H1 (cell line): ENCODE results near the gene IL6R. TPM values are rescaled to one million over a fixed set of nuclear protein-coding genes. Genes with fewer than 3 reads are reported as not detected.

Experiments
- TAF7 ChIP-seq: optimal IDR thresholded peaks from 2 replicates; pipeline ENCODE3; 2011; ENCODE audit warnings: low read depth, mild to moderate bottlenecking, inconsistent platforms, low read length, moderate library complexity, borderline replicate concordance
- polyA plus RNA-seq, 7 experiments: library from polyadenylated mRNA; depleted of rRNA in 3 of 7; stranded (reverse) in 5 of 7; unstranded in 2 of 7; fragments of >200 nt in 5 of 7; fragments of 200-250 nt in 2 of 7; gene quantifications; 1 replicate in 5 of 7; 2 replicates in 1 of 7; 4 replicates in 1 of 7; pipeline versions ENCODE4 v1.2.1 to v1.2.3, GENCODE V29; 2011 to 2013; ENCODE audit warnings: missing spikeins in 2 of 7, mixed read lengths in 2 of 7
- total RNA-seq: library from RNA; stranded (reverse); fragmentation: NEBNext Ultra II Directional; extraction: Animal tissue kit (Norgen Biotek cat#: 25700); gene quantifications from 2 replicates; pipeline ENCODE4 v1.2.1, GENCODE V29; 2021

Gene IL6R
- total and polyA plus RNA-seq, 2 of the 8 experiments (the other 6 are each of a cell fraction or from before 2014, with no cell fraction given): 2.3 to 3.0 TPM

GRCh38 chr1:154440036-154440804, 35.1 kb downstream of the IL6R start (continued):
- TF ChIP-seq TAF7: no peak
